Naive thymus-derived CD4-positive, alpha-beta T cell (primary cell): Measurements from ENCODE around the gene SIGLEC11. TPM values are rescaled to one million over a fixed set of nuclear protein-coding genes. Genes with fewer than 3 reads are reported as not detected.

Experiments used
- polyA plus RNA-seq, 2 donors: library from polyadenylated mRNA; unstranded; fragments of 300-500 nt; fragmentation: Illumina TruSeq; gene quantifications; one replicate each; pipeline ENCODE4 v1.2.3, GENCODE V29; 2021
- total RNA-seq, 6 experiments: library from RNA in 5 of 6; stranded (reverse) in 5 of 6; gene quantifications; 1 replicate in 5 of 6; 2 replicates in 1 of 6; pipeline ENCODE4 v1.2.3 and lab custom pipeline; 2021 to 2026

SIGLEC11 gene
- total and polyA plus RNA-seq, 7 experiments from 2014 or later, result 0.14 to 1.3 (median 0.39) TPM; not detected in 3

Other genes with a start within 250 kb of the SIGLEC11 start
- gene TSKS, start 197.9 kb downstream of the SIGLEC11 start, total RNA-seq, result 1 to 10 TPM; 1.4 to 3.6 (median 2.8) TPM
- 1 to 10 TPM in 1 of 2 donors, under 1 TPM in 1; 0.51 to 1.1 TPM for gene TSKS, start 197.9 kb downstream of the SIGLEC11 start, polyA plus RNA-seq
- 10 to 100 TPM; 38.2 to 83.3 (median 56.7) TPM for gene AP2A1, start 194.2 kb downstream of the SIGLEC11 start, total RNA-seq
- gene AP2A1, start 194.2 kb downstream of the SIGLEC11 start, polyA plus RNA-seq, result 1 to 10 TPM; 3.8 to 8.3 TPM
- 10 to 100 TPM; 16.0 to 28.4 (median 26.8) TPM for gene FUZ, start 147.9 kb downstream of the SIGLEC11 start, total RNA-seq
- gene FUZ, start 147.9 kb downstream of the SIGLEC11 start, polyA plus RNA-seq, result 1 to 10 TPM; 3.8 to 6.3 TPM
- 10 to 100 TPM; 36.8 to 75.2 (median 55.4) TPM for gene MED25, start 142.9 kb downstream of the SIGLEC11 start, total RNA-seq
- 10 to 100 TPM; 10.8 to 16.7 TPM for gene MED25, start 142.9 kb downstream of the SIGLEC11 start, polyA plus RNA-seq
- gene PTOV1, start 110.0 kb downstream of the SIGLEC11 start, total RNA-seq, result 100 to 1,000 TPM in 4 of 5 experiments, 10 to 100 TPM in 1; 92.8 to 170 (median 160) TPM
- 10 to 100 TPM; 49.0 to 68.6 TPM for gene PTOV1, start 110.0 kb downstream of the SIGLEC11 start, polyA plus RNA-seq
- gene PNKP, start 93.6 kb downstream of the SIGLEC11 start, total RNA-seq, result 100 to 1,000 TPM; 141 to 174 (median 154) TPM
- gene PNKP, start 93.6 kb downstream of the SIGLEC11 start, polyA plus RNA-seq, result 10 to 100 TPM; 19.4 to 24.8 TPM
- gene AKT1S1, start 83.8 kb downstream of the SIGLEC11 start, total RNA-seq, result 10 to 100 TPM; 15.9 to 25.7 (median 21.2) TPM
- gene AKT1S1, start 83.8 kb downstream of the SIGLEC11 start, polyA plus RNA-seq, result 1 to 10 TPM; 4.7 to 5.8 TPM
- gene TBC1D17, start 83.5 kb downstream of the SIGLEC11 start, total RNA-seq, result 100 to 1,000 TPM in 1 of 5 experiments, 10 to 100 TPM in 4; 42.9 to 106 (median 53.0) TPM
- 10 to 100 TPM; 11.6 to 22.2 TPM for gene TBC1D17, start 83.5 kb downstream of the SIGLEC11 start, polyA plus RNA-seq
- 1 to 10 TPM; 1.2 to 6.8 (median 1.9) TPM for gene IL4I1, start 64.3 kb downstream of the SIGLEC11 start, total RNA-seq
- gene IL4I1, start 64.3 kb downstream of the SIGLEC11 start, polyA plus RNA-seq, result not detected
- gene ATF5, start 32.0 kb downstream of the SIGLEC11 start, total RNA-seq, result 10 to 100 TPM in 3 of 5 experiments, 1 to 10 TPM in 2; 5.9 to 16.1 (median 14.9) TPM
- 1 to 10 TPM; 1.6 to 1.9 TPM for gene ATF5, start 32.0 kb downstream of the SIGLEC11 start, polyA plus RNA-seq
- 100 to 1,000 TPM in 1 of 5 experiments, 10 to 100 TPM in 4; 26.9 to 130 (median 52.4) TPM for gene NUP62, start 31.7 kb downstream of the SIGLEC11 start, total RNA-seq
- 10 to 100 TPM; 46.3 to 65.0 TPM for gene NUP62, start 31.7 kb downstream of the SIGLEC11 start, polyA plus RNA-seq
- 100 to 1,000 TPM in 2 of 5 experiments, 10 to 100 TPM in 3; 70.6 to 121 (median 84.7) TPM for gene VRK3, start 64.2 kb upstream of the SIGLEC11 start, total RNA-seq
- gene VRK3, start 64.2 kb upstream of the SIGLEC11 start, polyA plus RNA-seq, result 10 to 100 TPM; 73.9 to 98.4 TPM
- gene ZNF473, start 64.8 kb upstream of the SIGLEC11 start, total RNA-seq, result 10 to 100 TPM in 2 of 5 experiments, 1 to 10 TPM in 3; 6.3 to 13.9 (median 9.6) TPM
- 1 to 10 TPM; 2.8 to 7.5 TPM for gene ZNF473, start 64.8 kb upstream of the SIGLEC11 start, polyA plus RNA-seq
- gene IZUMO2, start 202.1 kb upstream of the SIGLEC11 start, total RNA-seq, result not detected
- gene IZUMO2, start 202.1 kb upstream of the SIGLEC11 start, polyA plus RNA-seq, result not detected
- gene MYH14, start 242.4 kb upstream of the SIGLEC11 start, total RNA-seq, result not detected
- gene MYH14, start 242.4 kb upstream of the SIGLEC11 start, polyA plus RNA-seq, result not detected